ENCODE measurements around the gene SLC34A3. TPM values are rescaled to one million over a fixed set of nuclear protein-coding genes. Genes with fewer than 3 reads are reported as not detected.

Gene SLC34A3
- not detected for total RNA-seq

DNA sequence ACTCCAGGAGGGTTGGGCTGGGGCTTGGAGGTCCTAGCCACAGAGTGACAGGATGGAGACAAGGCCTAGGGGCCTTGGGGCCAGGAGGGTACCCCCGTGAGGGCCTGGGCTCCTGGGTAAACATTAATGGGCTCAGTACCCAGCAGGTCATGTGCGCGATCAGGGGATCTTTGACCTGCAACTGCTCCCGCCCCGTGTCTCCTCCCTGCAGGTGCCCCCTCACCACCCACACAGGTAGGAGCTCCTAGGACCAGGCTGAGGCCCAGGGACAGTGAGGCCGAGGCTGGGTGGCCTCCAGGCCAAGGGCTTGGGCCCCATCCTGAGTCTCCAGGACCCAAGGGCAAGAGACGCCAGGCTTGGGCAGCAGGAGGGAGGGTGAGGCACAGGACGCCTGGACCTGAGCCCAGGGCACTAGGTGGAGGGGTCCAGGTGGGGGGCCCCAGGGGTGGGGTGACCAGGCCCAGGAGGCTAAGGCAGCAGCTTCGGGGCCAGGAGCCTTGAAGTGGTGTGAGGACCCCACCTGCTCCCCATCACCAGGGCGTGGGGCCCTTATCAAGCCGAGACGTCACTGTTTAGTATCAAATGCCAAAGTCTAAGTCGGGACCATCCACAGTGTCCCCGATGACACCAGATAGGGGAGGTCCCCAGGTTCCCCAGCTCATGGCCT is at the start of gene SLC34A3:
TSS of gene SLC34A3 (plus strand) at position 197 of the 667 bp plus-strand sequence. CDS start 802 bp downstream, outside the sequence.
- no peaks in the 10 kb centered on the region for H3K9me3 Mint-ChIP-seq
- H3K27me3 Mint-ChIP-seq, result peaks cover 2% of the 10 kb centered on the region

GRCh38 chr9:137181680-137182079 is 49.0 kb upstream of the SLC34A3 start:
- Mint-ChIP-seq H3K27ac (no peak overlapping the region), H3K27me3 (no peaks in the 10 kb centered on the region), H3K36me3 (peaks cover 7% of the 10 kb centered on the region), H3K9me3 (no peaks in the 10 kb centered on the region), H3K4me1 (peaks cover under 1% of the 10 kb centered on the region), H3K4me3 (no peak overlapping the region)
- POLR2A ChIA-PET, result no interaction called here
- ATAC-seq (ENCODE audit: low read depth), result no peak
- DNase-seq, result no peak

More for the DNA sequence above, at the start of gene SLC34A3:
- peaks cover 4% of the 10 kb centered on the region for H3K4me1 Mint-ChIP-seq
- H3K4me3 Mint-ChIP-seq, result no peak within 1 kb of the TSS
- DNase-seq (no peak), ATAC-seq (ENCODE audit: low read depth) (no peak)
- POLR2A ChIA-PET, result interaction anchor here (1.7 kb wide), 1 partner anchor 10 kb away, joined by 8 read pairs; the partner anchor contains the start of gene TUBB4B
- no peaks in the 10 kb centered on the region for H3K36me3 Mint-ChIP-seq
- no peak within 1 kb of the TSS for H3K27ac Mint-ChIP-seq

GRCh38 chr9:137182836-137183235 is 47.9 kb upstream of the SLC34A3 start:
- Mint-ChIP-seq H3K36me3 (peaks cover 4% of the 10 kb centered on the region), H3K4me1 (peaks cover 9% of the 10 kb centered on the region), H3K9me3 (no peaks in the 10 kb centered on the region), H3K4me3 (no peak overlapping the region), H3K27me3 (no peaks in the 10 kb centered on the region), H3K27ac (no peak overlapping the region)
- ATAC-seq (ENCODE audit: low read depth), result no peak
- POLR2A ChIA-PET, result no interaction called here
- no peak for DNase-seq

- Mint-ChIP-seq H3K4me3 (no peak overlapping the region), H3K9me3 (no peaks in the 10 kb centered on the region), H3K27ac (no peak overlapping the region), H3K27me3 (no peaks in the 10 kb centered on the region), H3K36me3 (peaks cover 6% of the 10 kb centered on the region), H3K4me1 (peaks cover 11% of the 10 kb centered on the region)
- DNase-seq (no peak), ATAC-seq (ENCODE audit: low read depth) (no peak)
- POLR2A ChIA-PET, result no interaction called here
Observed at GRCh38 chr9:137183980-137184595, 46.6 kb upstream of the SLC34A3 start.

DNA sequence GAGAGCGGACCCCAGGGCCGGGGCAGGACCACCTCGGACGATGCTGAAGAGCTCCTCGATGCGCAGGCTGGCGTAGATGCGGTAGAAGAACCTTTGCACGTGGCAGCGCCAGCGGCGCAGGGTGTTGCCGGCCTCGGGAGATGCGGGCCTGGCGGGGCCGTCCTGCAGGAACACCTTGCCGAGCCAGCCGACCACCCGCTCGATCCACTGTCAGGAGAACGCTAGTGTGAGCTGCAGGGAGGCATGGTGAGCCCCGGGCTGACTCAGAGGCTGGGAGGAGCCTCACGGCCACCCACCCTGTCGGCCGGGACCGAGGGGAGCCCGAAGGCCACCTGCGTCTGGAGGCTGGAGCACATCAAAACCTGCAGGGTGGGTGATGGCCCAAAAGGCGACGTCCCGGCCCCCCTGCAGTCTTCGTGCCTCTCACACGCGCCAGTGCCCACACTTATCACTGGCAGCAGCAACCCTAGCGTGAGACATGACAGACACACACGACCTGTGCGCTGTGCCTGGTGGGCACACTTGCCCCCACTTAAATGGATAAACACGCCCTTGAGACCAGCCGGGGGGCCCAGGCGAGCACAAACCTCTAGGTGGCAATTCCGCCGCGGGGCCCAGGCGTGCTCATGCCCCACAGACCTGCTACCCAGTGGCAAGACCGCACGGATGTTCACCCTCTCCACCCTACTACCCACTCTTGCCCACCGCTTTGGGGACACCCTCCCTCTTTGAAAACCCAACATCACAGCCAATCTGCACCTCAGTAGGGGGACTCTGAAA is 45.6 kb upstream of the SLC34A3 start:
- POLR2A ChIA-PET, result no interaction called here
- Mint-ChIP-seq H3K36me3 (peaks cover 6% of the 10 kb centered on the region), H3K27ac (no peak overlapping the region)

DNA sequence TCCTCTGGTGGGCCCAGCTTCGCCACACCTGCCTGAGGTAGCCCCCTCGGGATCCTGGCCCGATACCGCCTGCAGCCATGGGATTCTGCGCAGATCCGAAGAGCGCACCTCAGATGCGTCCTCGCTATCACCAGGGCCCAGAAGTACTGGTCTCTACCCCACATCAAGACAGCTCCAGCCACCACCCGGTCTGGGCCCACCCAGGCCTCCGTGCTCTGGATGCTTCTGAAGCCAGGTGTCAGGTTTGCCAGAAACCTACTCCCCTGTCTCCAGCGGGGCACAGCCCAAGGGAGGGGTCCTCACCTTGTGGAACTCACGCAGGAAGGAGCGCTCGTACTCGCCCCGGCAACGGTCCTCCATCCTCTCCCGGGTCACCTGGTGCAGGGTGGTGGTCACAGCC is 44.8 kb upstream of the SLC34A3 start:
- H3K36me3 Mint-ChIP-seq, result peaks cover 6% of the 10 kb centered on the region
- no peak for DNase-seq
- no peak overlapping the region for H3K27ac Mint-ChIP-seq
- no peak for ATAC-seq (ENCODE audit: low read depth)
- POLR2A ChIA-PET, result no interaction called here
- H3K4me3 Mint-ChIP-seq, result no peak overlapping the region
- H3K27me3 Mint-ChIP-seq, result no peaks in the 10 kb centered on the region
- peaks cover 16% of the 10 kb centered on the region for H3K4me1 Mint-ChIP-seq
- no peaks in the 10 kb centered on the region for H3K9me3 Mint-ChIP-seq

More for the DNA sequence above, 45.6 kb upstream of the SLC34A3 start:
- Mint-ChIP-seq H3K4me1 (peaks cover 16% of the 10 kb centered on the region), H3K27me3 (no peaks in the 10 kb centered on the region), H3K4me3 (no peak overlapping the region), H3K9me3 (no peaks in the 10 kb centered on the region)
- ATAC-seq (ENCODE audit: low read depth), result no peak
- no peak for DNase-seq

DNA sequence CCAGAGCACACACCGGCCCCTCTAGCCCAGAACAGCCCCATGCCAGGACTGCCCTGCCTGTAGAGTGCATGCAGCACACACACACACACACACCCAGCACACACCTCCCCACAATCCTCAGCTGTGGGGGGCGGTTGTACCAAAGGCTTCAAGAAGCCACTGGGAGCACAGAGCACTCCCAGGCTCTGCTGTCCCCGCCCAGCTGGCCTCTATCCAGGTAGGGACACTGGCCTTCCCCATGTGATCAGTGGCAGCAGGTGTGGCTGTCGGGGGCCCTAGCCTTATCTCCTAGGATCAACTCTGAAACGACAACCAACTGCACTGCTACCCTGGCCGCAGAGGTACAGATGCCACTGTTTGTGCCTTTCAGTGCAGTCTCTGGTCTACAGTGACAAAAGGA is 44.3 kb upstream of the SLC34A3 start:
- H3K36me3 Mint-ChIP-seq, result peaks cover 6% of the 10 kb centered on the region
- H3K27ac Mint-ChIP-seq, result peak overlapping the region; percentile 30
- no peaks in the 10 kb centered on the region for H3K27me3 Mint-ChIP-seq
- H3K4me1 Mint-ChIP-seq, result peaks cover 16% of the 10 kb centered on the region
- no peak for ATAC-seq (ENCODE audit: low read depth)
- POLR2A ChIA-PET, result interaction anchor here (3.7 kb wide), 1 partner anchor 19 kb away, joined by 29 read pairs; the partner anchor contains the start of genes NDOR1 and TMEM203
- peak overlapping the region; percentile 91 for H3K4me3 Mint-ChIP-seq
- DNase-seq, result no peak
- H3K9me3 Mint-ChIP-seq, result no peaks in the 10 kb centered on the region

DNA sequence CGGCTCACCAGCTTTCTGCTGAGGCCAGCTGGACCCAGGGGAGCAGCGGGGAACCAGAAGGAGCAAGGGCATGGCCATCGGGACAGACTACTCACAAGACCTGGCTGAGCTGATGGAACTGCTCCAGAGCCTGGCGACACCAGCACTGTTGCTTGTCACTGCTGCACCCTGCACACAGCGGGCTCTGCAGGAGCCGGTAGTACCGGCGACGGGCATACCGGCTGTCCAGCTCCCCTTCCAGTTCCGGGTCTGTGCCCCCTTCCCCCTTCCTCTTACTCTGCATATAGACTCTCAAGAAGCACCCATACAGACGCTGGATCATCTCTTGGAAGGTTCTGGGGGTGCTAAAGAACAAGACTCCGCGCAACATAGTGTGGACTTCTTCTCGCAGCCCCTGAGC is 43.3 kb upstream of the SLC34A3 start:
- ATAC-seq (ENCODE audit: low read depth) (no peak), DNase-seq (no peak)
- Mint-ChIP-seq H3K9me3 (no peaks in the 10 kb centered on the region), H3K36me3 (peaks cover 3% of the 10 kb centered on the region), H3K4me3 (peak overlapping the region; percentile 91), H3K27me3 (no peaks in the 10 kb centered on the region), H3K4me1 (peaks cover 16% of the 10 kb centered on the region), H3K27ac (peak overlapping the region; percentile 92)
- POLR2A ChIA-PET, result interaction anchor here (0.8 to 3.7 kb wide), 11 partner anchors 14 to 117 kb away, joined by 3 to 42 read pairs (median 11); partner anchors contain the start of genes DPP7, NDOR1, RNF208 and SAPCD2

DNA sequence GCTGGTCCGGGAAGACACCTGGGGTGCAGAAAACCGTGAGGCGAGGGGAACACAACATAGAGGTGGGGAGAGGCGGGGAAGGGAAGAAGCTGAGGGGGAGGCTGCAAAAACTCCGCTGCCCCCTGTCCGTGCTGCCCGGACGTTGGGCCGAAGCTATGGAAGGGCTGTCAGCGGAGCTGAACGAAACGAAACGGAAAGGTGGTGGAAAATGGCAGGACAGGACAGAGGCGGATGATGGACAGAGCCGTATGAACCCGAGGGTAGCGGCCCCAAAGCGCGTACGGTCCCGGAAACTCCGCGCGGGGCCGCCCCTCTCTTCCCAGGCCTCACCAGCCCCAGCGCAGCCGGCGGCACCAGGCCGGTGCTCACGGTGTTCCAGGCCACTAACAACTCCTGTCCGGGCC is 42.6 kb upstream of the SLC34A3 start:
- no peaks in the 10 kb centered on the region for H3K9me3 Mint-ChIP-seq
- H3K27me3 Mint-ChIP-seq, result no peaks in the 10 kb centered on the region
- peaks cover 3% of the 10 kb centered on the region for H3K36me3 Mint-ChIP-seq
- DNase-seq, result no peak
- H3K4me3 Mint-ChIP-seq, result peak overlapping the region; percentile 91
- peaks cover 16% of the 10 kb centered on the region for H3K4me1 Mint-ChIP-seq
- peak; percentile 7 for ATAC-seq (ENCODE audit: low read depth)
- peak overlapping the region; percentile 92 for H3K27ac Mint-ChIP-seq
- POLR2A ChIA-PET, result interaction anchor here (0.8 to 3.7 kb wide), 13 partner anchors 14 to 118 kb away, joined by 3 to 42 read pairs (median 11); partner anchors contain the start of genes DPP7, NDOR1, RNF208 and SAPCD2

DNA sequence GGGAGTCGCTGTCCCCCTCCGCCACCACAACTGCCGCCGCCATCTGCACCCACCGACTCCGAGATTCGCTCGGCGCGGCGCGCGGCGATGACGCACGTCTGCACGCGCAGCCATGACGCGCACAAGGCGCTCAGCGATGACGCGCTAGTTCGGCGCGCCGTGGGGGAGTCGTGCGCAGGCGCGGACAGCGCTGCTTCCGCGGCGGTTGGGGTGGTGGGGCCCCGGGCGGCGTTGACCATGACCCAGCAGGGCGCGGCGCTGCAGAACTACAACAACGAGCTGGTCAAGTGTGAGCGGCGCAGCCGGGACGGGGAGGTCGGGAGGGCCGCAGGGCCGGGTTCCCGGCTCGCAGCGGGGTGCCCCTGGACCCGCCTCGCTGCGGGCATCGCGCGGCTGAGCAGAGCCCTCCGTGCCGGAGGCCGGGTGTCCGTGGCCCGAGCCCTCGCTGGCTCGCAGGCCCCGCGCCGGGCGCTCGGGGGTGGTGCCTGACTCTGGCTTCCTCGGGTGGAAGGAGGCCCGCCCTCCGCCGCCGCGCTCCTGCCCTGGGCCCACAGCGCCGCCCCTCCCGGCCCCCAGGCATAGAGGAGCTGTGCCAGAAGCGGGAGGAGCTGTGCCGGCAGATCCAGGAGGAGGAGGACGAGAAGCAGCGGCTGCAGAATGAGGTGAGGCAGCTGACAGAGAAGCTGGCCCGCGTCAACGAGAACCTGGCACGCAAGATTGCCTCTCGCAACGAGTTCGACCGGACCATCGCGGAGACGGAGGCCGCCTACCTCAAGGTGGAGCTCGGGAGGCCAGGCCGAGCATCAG is 42.0 kb upstream of the SLC34A3 start, which contains the start of the genes ANAPC2 and SSNA1:
TSS of gene ANAPC2 (minus strand) at position 71 of the 807 bp plus-strand sequence. CDS start at position 43, 28 bp downstream.
TSS of gene SSNA1 (plus strand) at position 187 of the 807 bp plus-strand sequence. CDS start at position 238, 51 bp downstream.
- Mint-ChIP-seq H3K4me1 (peaks cover 16% of the 10 kb centered on the region), H3K4me3 (peak within 1 kb of the TSS; percentile 94), H3K9me3 (no peaks in the 10 kb centered on the region), H3K27ac (peak within 1 kb of the TSS; percentile 95), H3K27me3 (no peaks in the 10 kb centered on the region), H3K36me3 (peaks cover 3% of the 10 kb centered on the region)
- POLR2A ChIA-PET, result interaction anchor here (0.5 to 3.7 kb wide), 22 partner anchors 10 to 306 kb away, joined by 3 to 42 read pairs (median 6); partner anchors contain the start of genes DPP7, NDOR1, NELFB and RNF208
- ATAC-seq (ENCODE audit: low read depth) (peak; percentile 83), DNase-seq (peak; percentile 99)

GRCh38 chr9:137189297-137190295 is 41.1 kb upstream of the SLC34A3 start:
- Mint-ChIP-seq H3K4me3 (peak overlapping the region; percentile 94), H3K36me3 (peaks cover 2% of the 10 kb centered on the region), H3K4me1 (peaks cover 16% of the 10 kb centered on the region), H3K27me3 (no peaks in the 10 kb centered on the region), H3K27ac (peak overlapping the region; percentile 95), H3K9me3 (no peaks in the 10 kb centered on the region)
- no peak for DNase-seq
- ATAC-seq (ENCODE audit: low read depth), result no peak
- POLR2A ChIA-PET, result interaction anchor here (0.9 to 3.7 kb wide), 19 partner anchors 10 to 212 kb away, joined by 3 to 42 read pairs (median 8); partner anchors contain the start of genes DPP7, NDOR1, NELFB and RNF208
